ENCODE data around the gene TM2D1. TPM values are rescaled to one million over a fixed set of nuclear protein-coding genes. Genes with fewer than 3 reads are reported as not detected.
"Not testable (repeated sequence)": the region's sequence is repeated elsewhere in the genome, so short reads cannot be mapped to it uniquely, and the experiment has no call there.

The TM2D1 gene
- polyA plus RNA-seq, 1 donor: 43.6 TPM

- DNase-seq: not testable (repeated sequence)
These were observed 5.8 kb downstream of the TM2D1 start for GRCh38 chr1:61718996-61719663.

GRCh38 chr1:61711969-61712368 lies 13.0 kb downstream of the TM2D1 start:
- no peak for DNase-seq

DNA sequence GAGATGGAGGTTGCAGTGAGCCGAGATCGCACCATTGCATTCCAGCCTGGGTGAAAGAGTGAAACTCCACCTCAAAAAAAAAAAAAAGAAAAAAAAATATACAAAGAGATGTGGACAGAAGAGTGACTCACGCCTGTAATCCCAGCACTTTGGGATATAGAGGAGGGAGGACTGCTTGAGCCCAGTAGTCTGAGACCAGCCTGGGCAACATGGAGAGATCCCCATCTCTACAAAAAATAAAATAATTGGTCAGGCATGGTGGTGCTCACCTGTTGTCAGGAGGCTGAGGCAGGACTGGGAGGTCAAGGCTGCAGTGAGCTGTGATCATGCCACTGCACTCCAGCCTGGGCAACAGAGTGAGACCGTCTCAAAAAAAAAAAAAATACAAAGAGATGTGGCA lies 13.7 kb downstream of the TM2D1 start:
- not testable (repeated sequence) for DNase-seq

DNA sequence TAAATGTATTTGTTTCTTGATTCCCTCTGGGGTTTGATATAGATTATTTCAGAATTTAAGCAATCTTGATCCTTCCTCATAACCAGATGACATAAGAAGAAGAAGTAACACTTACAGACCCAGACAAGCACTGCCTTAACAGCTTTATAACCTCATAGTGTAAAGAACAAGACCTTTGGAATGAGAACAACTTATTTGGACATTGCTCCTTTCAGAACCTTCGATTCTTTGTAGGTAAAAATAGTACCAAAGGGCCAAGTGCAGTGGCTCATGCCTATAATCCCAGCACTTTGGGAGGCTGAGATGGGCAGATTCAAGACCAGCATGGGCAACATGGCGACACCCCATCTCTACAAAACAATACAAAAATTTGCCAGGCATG lies 15.0 kb downstream of the TM2D1 start:
- no peak for DNase-seq

- no peak for DNase-seq
These were observed 15.7 kb downstream of the TM2D1 start for GRCh38 chr1:61708953-61709907.

- DNase-seq: peak; percentile 4
These were observed 24.8 kb downstream of the TM2D1 start for GRCh38 chr1:61699911-61700851.

- DNase-seq: no peak
These were observed 32.7 kb downstream of the TM2D1 start for GRCh38 chr1:61692155-61692800.

- DNase-seq: no peak
These were observed 37.0 kb downstream of the TM2D1 start for GRCh38 chr1:61687901-61688300.

DNA sequence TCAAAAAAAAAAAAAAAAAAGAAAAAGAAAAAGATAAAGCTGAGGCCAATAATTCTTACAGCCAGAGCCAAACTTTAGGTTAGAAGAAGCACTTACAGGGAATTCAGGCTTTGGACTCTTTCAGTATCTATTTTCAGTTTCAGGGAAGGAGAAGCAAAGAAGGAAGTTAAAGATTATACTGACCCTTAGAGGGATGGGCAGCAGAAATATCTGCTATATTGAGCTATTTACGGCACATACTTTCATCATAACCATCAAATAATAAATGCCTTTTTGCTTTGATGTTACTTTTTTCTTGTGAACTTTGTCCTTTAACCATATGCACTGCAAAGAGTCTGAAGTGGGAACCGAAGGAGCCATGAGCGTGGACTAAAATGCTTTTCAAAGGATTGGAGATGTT lies 42.0 kb downstream of the TM2D1 start:
- no peak for DNase-seq

DNA sequence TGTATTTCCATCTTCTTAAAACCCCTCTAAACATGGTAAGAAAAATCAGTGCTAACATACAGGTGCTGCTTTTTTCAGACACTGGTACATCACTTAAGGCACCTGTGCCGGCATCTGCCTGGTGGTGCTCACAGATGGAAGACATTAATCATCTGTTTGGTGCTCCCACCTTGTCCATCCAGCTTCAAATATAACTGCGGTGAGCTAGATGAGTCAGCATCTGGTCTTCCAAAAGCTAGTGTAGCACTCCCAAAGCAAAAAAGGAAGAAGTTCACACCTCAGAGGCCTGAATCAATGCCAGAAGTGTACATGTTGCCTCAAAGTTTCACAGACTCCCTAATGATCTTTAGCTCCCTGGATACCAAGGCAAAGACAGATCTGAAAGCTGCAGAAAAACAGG lies 44.4 kb downstream of the TM2D1 start:
- no peak for DNase-seq

- DNase-seq: not testable (repeated sequence)
These were observed 48.1 kb downstream of the TM2D1 start for GRCh38 chr1:61676881-61677280.

- no peak for DNase-seq
These were observed 50.7 kb downstream of the TM2D1 start for GRCh38 chr1:61674221-61674620.

DNA sequence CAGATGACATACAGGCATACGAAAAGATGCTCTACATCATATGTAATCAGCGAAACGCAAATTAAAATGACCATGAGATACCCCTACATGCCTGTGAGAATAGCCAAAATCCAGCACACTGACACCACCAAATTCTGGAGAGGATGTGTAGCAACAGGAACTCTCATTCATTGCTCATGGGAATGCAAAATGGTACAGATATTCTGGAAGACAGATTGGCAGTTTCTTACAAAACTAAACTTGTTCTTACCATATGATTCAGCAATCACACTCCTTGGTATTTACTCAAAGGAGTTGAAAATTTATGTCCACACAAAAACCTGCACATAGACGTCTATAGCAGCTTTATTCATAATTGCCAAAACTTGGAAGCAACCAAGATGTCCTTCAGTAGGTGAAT lies 52.6 kb downstream of the TM2D1 start:
- no peak for DNase-seq

DNA sequence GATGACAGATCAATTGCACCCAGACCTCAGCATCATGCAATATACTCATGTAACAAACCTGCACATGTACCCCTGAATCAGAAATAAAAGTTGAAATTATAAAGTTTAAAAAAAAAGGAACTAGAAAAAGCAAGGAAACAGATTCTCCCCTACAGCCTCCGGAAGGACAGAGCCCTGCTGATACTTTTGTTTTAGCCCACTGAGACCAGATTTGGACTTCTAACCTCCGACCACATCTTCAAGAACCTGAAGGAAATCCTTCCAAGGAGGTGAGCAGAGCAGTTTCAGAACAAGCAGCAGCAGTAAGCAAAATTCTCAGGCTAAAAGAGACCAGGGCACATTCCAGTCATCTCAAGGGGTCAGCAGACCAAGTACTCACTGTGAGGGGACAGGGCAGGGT lies 54.5 kb downstream of the TM2D1 start:
- DNase-seq: no peak

DNA sequence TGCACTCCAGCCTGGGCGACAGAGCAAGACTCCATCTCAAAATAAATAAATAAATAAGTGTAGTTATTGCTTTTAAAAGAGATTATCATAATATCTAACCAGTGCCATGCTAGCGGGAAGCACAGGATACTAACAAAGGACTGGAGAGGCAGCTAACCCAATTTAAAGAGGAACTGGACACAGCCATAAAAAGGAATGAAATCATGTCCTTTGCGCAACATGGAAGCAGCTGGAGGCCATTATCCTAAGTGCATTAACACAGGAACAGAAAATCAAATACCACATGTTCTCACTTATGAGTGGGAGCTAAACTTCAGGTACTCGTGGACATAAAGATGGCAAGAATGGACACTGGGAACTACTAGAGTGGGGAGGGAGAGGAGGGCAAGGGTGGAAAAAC lies 54.9 kb downstream of the TM2D1 start:
- DNase-seq: no peak

DNA sequence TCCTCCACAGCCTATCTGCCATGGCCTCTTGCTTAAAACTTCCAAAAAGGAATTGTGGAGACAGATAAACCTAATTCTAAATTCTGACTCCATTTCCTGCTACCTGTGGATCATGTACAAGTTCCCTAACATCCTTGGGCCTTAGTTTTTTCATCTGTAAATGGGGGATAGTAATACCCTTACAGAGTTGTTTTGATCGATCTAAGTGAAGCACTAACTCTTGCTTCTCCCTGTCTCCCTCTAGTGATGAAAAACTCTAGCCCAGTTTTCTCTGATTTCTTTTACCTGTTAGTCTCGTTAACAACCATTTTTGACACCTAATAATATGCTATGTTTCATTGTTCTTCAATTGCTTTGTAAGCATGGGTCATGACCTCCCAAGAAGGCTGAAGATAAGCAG lies 65.9 kb downstream of the TM2D1 start:
- DNase-seq: no peak

DNA sequence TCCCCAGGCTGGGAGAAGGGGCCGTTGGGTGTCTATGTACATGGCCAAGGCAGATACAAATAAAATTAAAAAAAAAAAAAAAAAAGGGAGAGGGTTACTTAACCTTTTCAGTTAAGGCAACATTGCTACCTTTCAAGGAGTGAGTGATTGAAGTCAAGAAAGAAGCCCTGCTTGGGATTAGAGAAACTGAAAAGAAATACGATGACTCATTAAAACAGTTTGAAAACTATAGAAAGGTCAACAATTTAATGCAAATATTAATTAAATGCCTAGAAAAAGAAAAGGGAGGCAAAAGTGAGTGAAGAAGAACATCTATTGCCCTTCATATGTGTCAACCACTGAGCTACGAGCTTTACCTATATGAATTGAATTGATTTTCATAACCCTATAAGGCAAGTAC lies 69.5 kb downstream of the TM2D1 start:
- no peak for DNase-seq

- DNase-seq: no peak
These were observed 70.9 kb downstream of the TM2D1 start for GRCh38 chr1:61654067-61654466.

DNA sequence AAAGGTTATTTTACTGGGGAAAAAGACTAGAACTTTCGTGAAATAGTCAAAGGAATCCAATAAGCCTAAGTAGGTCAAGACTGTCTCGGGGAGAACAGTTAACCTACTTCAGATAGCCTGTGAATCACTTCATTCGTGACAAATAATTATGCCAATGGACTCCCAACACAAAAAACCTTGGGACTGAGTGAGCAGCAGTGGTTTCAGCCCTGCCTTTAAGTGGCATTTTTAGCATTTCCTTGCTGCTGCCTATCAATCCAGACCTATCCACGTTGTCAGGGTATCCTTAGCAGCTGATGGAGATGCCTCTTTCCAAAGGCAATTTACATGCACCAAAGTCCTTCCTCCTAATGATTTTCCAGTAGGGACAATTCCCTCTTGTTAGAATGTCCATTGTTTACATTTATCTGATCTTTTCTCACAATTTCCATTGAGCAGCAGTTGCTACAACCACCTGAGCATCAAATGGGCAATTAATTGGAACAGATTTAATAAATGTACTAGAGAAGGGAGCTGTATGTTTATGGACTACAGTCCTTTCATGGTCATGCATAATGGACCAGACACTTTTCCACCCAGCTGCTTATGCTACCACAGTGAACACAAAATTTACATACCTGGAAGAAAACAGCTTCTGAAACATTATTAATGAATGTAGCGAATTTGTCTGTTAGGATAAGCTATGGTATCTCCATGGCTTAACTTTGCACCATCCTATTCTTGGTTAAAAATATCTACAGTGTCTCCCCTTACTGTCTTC lies 75.8 kb downstream of the TM2D1 start:
- DNase-seq: no peak

DNA sequence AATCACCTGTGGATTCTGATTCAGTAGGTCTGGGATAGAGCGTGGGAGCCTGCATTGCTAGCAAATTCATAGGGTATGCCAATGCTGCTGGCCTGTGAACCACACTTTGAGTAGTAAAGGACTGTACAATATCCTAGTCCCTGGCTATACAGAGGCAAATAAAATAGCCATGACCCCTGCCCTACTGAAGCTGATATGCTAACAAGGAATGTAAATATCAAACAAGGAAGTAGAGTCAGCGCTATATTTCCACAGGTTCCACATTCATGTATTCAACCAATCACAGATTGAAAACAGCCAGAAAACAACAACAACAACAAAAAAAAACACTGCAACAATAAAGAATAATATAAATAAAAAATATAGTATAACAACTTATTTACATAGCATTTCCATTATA lies 77.8 kb downstream of the TM2D1 start:
- no peak for DNase-seq

DNA sequence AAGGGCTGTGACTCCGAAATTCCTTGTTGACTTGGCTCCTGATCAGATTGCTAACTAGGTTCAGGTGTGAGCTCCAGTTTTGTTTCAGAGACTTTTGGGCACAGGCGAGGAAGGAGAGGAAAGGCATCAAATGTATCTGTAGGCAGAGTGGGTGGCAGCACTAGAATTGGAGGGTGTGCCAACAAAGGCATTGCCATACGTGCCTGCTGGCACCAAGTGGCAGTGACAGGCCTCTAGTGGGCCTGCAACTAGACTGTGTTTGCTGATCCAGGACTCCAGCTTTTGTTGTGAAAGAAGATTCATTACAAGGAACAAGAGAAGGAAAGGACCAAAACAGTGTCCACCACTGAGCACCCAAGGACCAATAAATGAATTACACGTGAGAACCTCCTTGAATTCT lies 79.5 kb downstream of the TM2D1 start:
- DNase-seq: no peak

- DNase-seq: no peak
These were observed 80.6 kb downstream of the TM2D1 start for GRCh38 chr1:61644303-61644702.

Measured in hindlimb muscle (tissue), 1 donor.